ENCODE measurements around the gene FRMD4B. TPM values are rescaled to one million over a fixed set of nuclear protein-coding genes. Genes with fewer than 3 reads are reported as not detected.

Gene FRMD4B
- total RNA-seq, 2 donors from 2014 or later, result 27.1 to 38.3 TPM

DNA sequence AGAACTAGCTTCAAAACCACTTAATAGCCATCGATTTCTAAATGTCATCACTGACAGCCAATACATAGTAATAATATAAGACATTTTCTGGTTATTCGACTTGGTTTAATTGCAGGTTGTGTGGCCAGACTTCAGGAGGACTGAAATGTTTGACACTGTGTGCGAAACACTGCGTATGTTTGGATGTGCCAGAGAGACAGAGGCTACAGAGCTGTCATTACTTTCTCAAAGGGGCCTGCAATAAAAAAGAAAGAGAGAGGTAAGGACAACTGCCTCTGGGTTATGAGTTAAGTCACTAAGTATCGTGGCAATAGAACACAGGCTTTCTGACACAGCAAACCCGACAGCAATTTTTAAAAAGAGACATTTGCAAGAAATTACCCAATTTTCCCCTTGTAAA is 264.4 kb downstream of the FRMD4B start:
- Mint-ChIP-seq H3K9me3 (no peaks in the 10 kb centered on the region), H3K4me1 (ENCODE audit: low read depth in 2 of 2) (peaks cover 3 to 6% of the 10 kb centered on the region in 2 donors), H3K27ac (no peak overlapping the region), H3K27me3 (no peaks in the 10 kb centered on the region), H3K4me3 (no peak overlapping the region), H3K36me3 (no peaks in the 10 kb centered on the region)
- DNase-seq (ENCODE audit: low spot score) (no peak), ATAC-seq (no peak)

DNA sequence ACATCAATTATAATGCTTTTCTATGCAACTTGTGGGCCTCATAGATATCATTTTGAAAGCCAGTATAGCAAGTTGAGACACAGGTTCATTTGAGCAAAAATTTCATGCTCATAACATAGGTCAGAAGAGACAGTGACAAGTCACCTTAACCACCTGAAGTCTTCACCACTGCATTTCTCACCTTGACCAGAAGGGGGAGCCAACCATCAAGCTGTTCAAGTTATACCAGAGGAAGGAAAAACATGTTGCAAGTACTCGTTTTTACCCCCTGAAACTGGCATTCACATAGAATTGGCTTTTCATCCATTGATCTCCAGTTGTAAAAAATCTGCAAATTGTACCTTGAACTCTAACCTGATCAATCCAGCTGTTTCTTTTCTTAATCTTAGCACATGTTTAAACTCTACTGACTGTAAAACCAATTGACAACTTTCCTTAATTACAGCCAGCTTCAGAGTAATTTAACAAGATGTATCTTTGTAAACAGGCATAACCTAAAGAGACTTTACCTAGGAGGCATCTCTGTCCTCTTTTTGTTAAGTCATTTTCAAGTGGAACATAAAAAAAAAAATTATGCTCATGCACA is 264.9 kb downstream of the FRMD4B start:
- Mint-ChIP-seq H3K27ac (no peak overlapping the region), H3K36me3 (no peaks in the 10 kb centered on the region), H3K4me1 (ENCODE audit: low read depth in 2 of 2) (peaks cover 3 to 6% of the 10 kb centered on the region in 2 donors), H3K4me3 (no peak overlapping the region), H3K9me3 (no peaks in the 10 kb centered on the region), H3K27me3 (no peaks in the 10 kb centered on the region)
- DNase-seq (ENCODE audit: low spot score) (peak; percentile 84), ATAC-seq (peak in 1 of 2 donors; percentile 59)
